GM23338 (cell line): ENCODE data around the gene FFAR3.

Source experiments
- CREB1 ChIP-seq: fragments of 250-450 bp; sonication (Bioruptor Pico); IDR thresholded peaks from 2 replicates; pipeline ENCODE4 v1.5.0; 2020; ENCODE audit warnings: low read depth, mild to moderate bottlenecking, moderate library complexity
- CTCF ChIP-seq, 2 experiments: fragments of 200-600 bp in 1 of 2; sonication (generic) in 1 of 2; conservative IDR thresholded peaks; 2 replicates each; pipeline versions ENCODE4 v1.5.1 to v1.6.1; 2016 to 2017; ENCODE audit warnings: antibody characterized with exemption in 2 of 2, low read depth in 2 of 2, mild to moderate bottlenecking in 2 of 2, moderate library complexity in 1 of 2
- EZH2 ChIP-seq: fragments of 200-600 bp; sonication (generic); IDR thresholded peaks from one replicate; pipeline ENCODE4 v1.8.0; 2017; ENCODE audit warnings: antibody characterized with exemption, mild to moderate bottlenecking, low read depth; ENCODE audit not compliant: unreplicated experiment
- JUNB ChIP-seq: IDR thresholded peaks from one replicate; pipeline ENCODE4 v1.6.1; 2016; ENCODE audit warnings: antibody characterized with exemption; ENCODE audit not compliant: unreplicated experiment
- NANOG ChIP-seq: IDR thresholded peaks from 2 replicates; pipeline ENCODE4 v1.6.1; 2016; ENCODE audit warnings: antibody characterized with exemption, borderline replicate concordance
- POLR2AphosphoS5 ChIP-seq: IDR thresholded peaks from 2 replicates; pipeline ENCODE4 v1.6.1; 2016; ENCODE audit warnings: antibody characterized with exemption, low read depth
- REST ChIP-seq: IDR thresholded peaks from one replicate; pipeline ENCODE4 v1.6.1; 2018; ENCODE audit warnings: antibody characterized with exemption; ENCODE audit not compliant: unreplicated experiment
- STAT1 ChIP-seq: IDR thresholded peaks from one replicate; pipeline ENCODE4 v1.6.1; 2016; ENCODE audit warnings: antibody characterized with exemption; ENCODE audit not compliant: unreplicated experiment
- ZNF114 ChIP-seq: fragments of 250-450 bp; sonication (Bioruptor Pico); IDR thresholded peaks from 2 replicates; pipeline ENCODE4 v1.5.0; 2020; ENCODE audit warnings: mild to moderate bottlenecking, moderate library complexity

- TF ChIP-seq CTCF (conservative IDR thresholded peaks at IDR 0.05; ENCODE audit: low read depth in 2 of 2) (no peak), JUNB (no peak), STAT1 (no peak), POLR2AphosphoS5 (no peak), CREB1 (CRISPR knock-in tag) (no peak), EZH2 (no peak), NANOG (no peak), REST (no peak), ZNF114 (no peak)
These were observed 17.8 kb upstream of the FFAR3 start for GRCh38 chr19:35340431-35340830.
